ENCODE data around the gene SLC25A44. TPM values are rescaled to one million over a fixed set of nuclear protein-coding genes. Genes with fewer than 3 reads are reported as not detected.

The SLC25A44 gene
- polyA plus RNA-seq, 2 of the 4 experiments (the other 2 are of a cell fraction) = 25.1 to 30.7 TPM

GRCh38 chr1:156230473-156230837 lies 36.6 kb downstream of the SLC25A44 start:
- Histone ChIP-seq H3K4me3 (no peak overlapping the region), H3K4me1 (peaks cover 14% of the 10 kb centered on the region), H3K9me3 (no peaks in the 10 kb centered on the region), H3K27ac (no peak overlapping the region), H3K4me2 (no peak overlapping the region)
- CTCF ChIA-PET = interaction anchor here (0.6 to 25.3 kb wide), 4 partner anchors 17 to 136 kb away, joined by 3 to 639 read pairs (median 148); partner anchors contain the start of gene SEMA4A
- DNase-seq (ENCODE audit: low read depth in 1 of 2, low spot score in 1 of 2) (no peak), FAIRE-seq (no peak), ATAC-seq (no peak)
- TF ChIP-seq ZNF302 (CRISPR knock-in tag; IDR thresholded peaks at IDR 0.05) = no peak
- TF ChIP-seq BCL3 (IDR thresholded peaks at IDR 0.05) = no peak
- no peak for TF ChIP-seq KDM5A (IDR thresholded peaks at IDR 0.05)
- TF ChIP-seq EP300 (IDR thresholded peaks at IDR 0.05) = no peak
- TF ChIP-seq CHD4 (IDR thresholded peaks at IDR 0.05; ENCODE audit: borderline replicate concordance) = no peak
- no peak for TF ChIP-seq HMGXB4 (CRISPR knock-in tag; IDR thresholded peaks at IDR 0.05; ENCODE audit: borderline replicate concordance)
- TF ChIP-seq ZC3H11A (IDR thresholded peaks at IDR 0.05) = no peak
- no peak for TF ChIP-seq BHLHE40 (IDR thresholded peaks at IDR 0.05; ENCODE audit: low read depth, low read length)
- TF ChIP-seq EHF (CRISPR knock-in tag; IDR thresholded peaks at IDR 0.05) = no peak
- TF ChIP-seq ATOH8 (CRISPR knock-in tag; IDR thresholded peaks at IDR 0.05; ENCODE audit: low read depth) = no peak
- TF ChIP-seq FOXS1 (CRISPR knock-in tag; IDR thresholded peaks at IDR 0.05) = no peak
- no peak for TF ChIP-seq EHMT2 (IDR thresholded peaks at IDR 0.05; ENCODE audit: low read depth)
- no peak for TF ChIP-seq NR3C1 (IDR thresholded peaks at IDR 0.05)
- TF ChIP-seq ELK1 (IDR thresholded peaks at IDR 0.05; ENCODE audit: low read depth, low read length) = no peak
- 87% methylated on average over 1 of the region's 1 CpG for WGBS (ENCODE audit: missing lambda C conversion rate)
- POLR2A ChIA-PET = no interaction called here

- Histone ChIP-seq H3K9me3 (no peaks in the 10 kb centered on the region), H3K27ac (no peak overlapping the region; a peak in 1 of 6 replicates), H3K4me1 (peaks cover 14% of the 10 kb centered on the region), H3K4me2 (no peak overlapping the region), H3K4me3 (no peak overlapping the region)
- POLR2A ChIA-PET = interaction anchor here (0.6 to 1.1 kb wide), 3 partner anchors 9 to 25 kb away, joined by 4 to 5 read pairs (median 4); partner anchors contain the start of gene PMF1
- FAIRE-seq (no peak), DNase-seq (ENCODE audit: low read depth in 1 of 2, low spot score in 1 of 2) (no peak), ATAC-seq (peak in 1 of 2 experiments; percentile 12; a peak in 3 of 6 replicates)
- WGBS (ENCODE audit: missing lambda C conversion rate) = 92% methylated on average over 12 of the region's 12 CpGs
- CTCF ChIA-PET = interaction anchor here (0.6 to 25.3 kb wide), 10 partner anchors 7 to 166 kb away, joined by 3 to 639 read pairs (median 4); partner anchors contain the start of gene SEMA4A
- TF ChIP-seq ZSCAN20 (CRISPR knock-in tag; IDR thresholded peaks at IDR 0.05) = no peak
- TF ChIP-seq MAFK (IDR thresholded peaks at IDR 0.05; ENCODE audit: partially characterized antibody) = peak; percentile 60
Observed at GRCh38 chr1:156232201-156232894, 38.4 kb downstream of the SLC25A44 start.
